GM04504 (cell line): Measurements from ENCODE around the gene NOL7.

ENCODE experiments used
- DNase-seq: peaks from one replicate; pipeline ENCODE4 v3.0.0-alpha.2; 2012; ENCODE audit warnings: low read depth

The NOL7 gene

DNA sequence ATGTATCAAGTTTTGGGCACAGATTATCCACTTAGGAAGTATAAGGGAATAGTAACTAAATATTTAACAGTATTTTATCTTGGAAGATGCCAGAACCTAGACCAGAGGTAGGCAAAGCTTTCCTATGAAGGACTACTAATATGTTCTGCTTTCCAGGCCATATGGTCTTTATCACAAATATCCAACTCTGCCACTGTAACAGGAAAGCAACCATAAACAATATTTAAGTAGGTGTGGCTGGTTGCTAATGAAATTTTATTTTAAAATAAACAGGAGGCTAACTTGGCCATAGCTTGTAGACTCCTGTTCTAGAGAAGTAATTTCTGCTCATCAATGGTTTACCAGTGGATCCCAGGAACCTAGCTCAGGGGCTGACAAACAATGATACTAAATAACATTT, 39.4 kb downstream of the NOL7 start:
- no peak for DNase-seq

DNA sequence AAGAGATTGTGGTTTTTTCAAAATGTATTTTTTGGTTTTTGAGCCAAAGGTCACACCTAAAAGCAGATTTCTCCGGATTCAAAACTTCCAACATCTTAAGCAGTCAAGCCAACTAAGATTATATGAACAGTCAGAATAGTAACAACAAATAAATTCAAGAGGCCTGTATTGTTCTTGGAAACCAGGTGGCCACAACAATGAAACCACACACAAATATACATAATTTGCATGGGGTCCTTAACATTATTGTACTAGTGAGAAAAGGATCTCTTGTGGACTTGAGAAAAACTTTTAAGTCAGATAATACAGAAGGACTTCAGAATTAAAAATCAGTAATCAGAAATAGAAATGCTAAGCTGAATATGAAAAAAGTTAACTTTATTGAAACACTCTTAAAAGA, 40.6 kb downstream of the NOL7 start:
- DNase-seq: no peak

DNA sequence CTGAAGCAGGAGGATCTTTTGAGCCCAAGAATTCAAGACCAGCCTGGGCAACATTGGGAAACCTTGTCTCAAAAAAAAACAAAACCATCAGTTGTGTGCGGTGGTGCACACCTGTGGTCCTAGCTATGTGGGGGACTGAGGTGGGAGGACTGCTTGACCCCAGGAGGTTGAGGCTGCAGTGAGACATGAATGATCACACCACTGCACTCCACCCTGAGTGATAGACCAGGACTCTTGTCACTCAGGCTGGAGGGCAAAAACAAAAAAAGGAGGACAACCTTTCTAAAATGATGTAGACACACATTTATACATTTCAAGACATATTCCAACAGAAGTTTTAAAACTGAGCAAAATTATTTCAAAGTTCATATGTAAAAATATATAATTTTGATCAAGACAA, 45.1 kb downstream of the NOL7 start:
- no peak for DNase-seq

DNA sequence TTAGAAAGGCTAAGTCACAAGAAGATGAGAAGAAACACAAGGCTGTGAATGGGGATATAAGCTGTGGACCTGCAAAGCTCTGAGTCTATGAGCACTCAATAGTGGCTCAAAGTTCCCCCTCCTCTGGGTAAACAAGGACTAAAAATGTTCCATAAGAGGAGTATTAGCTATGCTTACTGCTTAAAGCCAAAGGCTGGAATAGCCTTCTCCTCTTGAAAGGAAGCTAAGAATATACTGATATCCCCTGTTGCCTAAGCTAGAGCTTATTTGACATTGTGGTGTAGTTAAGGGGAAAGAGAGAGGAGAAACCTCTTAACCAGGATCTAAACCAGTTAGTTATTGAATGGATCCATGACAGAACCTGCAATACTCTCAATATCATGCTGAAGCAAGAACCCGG, 45.8 kb downstream of the NOL7 start:
- no peak for DNase-seq

DNA sequence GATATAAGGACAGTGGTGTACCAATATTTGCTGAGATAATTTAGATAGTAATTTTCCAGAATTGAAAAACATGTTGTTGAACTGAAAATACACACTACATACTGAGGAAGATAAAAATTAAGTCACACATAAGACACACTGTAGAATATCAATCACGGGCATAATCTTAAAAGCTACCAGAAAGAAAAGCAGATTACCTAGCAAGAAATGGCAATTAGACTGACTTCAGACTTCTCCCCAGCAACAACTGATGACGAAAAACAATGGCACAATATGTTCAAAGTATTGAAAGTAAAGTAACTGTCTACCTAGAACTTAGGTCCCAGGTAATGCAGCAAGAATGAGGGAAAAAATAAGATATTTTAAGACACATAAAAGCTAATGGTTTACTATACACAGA, 46.5 kb downstream of the NOL7 start:
- DNase-seq: no peak

DNA sequence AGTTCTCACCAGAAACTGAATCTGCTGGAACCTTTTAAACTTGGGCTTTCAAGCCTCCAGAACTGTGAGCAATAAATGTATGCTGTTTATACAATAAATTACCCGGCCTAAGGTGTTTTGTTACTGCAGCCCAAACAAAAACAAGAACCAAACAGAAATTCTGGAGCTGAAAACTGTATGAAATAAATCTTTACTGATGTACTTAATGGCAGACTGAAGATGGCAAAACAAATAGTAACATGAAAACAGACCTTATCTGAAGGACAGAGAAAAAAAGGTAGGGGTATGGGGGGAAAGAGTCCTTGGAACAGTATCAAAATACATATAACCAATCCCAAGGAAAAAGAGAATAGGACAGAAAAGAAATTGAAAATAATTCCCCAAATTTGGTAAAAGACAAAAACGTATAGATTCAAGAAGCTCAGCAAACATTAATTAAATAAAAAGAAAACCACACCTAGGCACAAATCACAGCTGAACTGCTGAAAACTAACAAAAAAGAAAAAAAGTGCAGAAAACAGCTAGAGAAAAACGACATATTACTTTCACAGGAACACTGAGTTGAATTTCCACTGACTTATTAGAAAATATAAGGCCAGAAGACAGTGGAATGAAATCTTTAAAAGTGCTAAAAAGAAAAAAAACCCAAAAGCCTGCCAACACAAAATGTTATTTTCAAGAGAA, 47.7 kb downstream of the NOL7 start:
- DNase-seq: no peak

DNA sequence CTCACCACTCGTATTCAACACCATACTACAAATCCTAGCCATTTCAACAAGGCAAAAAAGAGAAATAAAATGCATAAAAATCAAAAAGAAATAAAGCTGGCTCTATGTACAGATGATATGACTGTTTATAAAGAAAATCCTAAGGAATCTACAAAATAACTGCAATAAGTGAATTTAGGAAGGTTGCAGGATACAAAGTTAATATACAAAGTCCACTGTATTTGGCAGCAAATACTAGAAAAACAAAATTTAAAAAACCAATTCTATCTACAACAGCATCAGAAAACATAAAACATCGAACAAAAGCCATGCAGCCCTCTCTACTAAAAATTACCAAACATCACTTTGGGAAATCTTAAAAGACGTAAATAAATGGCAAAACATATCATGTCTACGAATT, 48.9 kb downstream of the NOL7 start:
- no peak for DNase-seq

DNA sequence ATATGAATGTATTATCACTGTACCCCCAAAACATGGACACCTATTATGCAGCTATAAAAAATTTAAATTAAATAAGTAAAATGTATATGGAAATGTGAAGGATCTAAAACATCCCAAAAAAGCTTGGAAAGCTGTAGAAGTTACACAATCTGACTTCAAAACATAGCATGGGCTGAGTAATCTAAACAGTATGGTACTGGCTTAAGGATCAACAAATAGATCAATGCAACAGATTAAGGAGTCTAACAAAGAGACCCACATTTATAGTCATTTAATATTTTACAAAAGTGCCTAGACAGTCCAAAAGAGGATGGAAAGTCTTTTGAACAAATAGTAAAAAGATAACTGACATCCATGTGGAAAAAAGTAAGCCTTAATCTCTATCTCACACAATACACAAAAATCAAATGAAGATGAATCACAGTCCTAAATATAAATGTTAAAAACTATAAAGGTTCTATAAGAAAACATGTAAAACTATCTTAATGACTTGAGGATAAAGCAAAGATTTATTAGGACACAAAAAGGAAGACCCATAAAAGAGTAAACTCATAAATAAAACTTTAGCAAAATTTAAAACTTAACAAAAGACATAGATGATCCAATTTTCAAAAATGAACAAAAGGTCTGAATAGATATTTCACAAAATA, 49.7 kb downstream of the NOL7 start:
- no peak for DNase-seq

DNA sequence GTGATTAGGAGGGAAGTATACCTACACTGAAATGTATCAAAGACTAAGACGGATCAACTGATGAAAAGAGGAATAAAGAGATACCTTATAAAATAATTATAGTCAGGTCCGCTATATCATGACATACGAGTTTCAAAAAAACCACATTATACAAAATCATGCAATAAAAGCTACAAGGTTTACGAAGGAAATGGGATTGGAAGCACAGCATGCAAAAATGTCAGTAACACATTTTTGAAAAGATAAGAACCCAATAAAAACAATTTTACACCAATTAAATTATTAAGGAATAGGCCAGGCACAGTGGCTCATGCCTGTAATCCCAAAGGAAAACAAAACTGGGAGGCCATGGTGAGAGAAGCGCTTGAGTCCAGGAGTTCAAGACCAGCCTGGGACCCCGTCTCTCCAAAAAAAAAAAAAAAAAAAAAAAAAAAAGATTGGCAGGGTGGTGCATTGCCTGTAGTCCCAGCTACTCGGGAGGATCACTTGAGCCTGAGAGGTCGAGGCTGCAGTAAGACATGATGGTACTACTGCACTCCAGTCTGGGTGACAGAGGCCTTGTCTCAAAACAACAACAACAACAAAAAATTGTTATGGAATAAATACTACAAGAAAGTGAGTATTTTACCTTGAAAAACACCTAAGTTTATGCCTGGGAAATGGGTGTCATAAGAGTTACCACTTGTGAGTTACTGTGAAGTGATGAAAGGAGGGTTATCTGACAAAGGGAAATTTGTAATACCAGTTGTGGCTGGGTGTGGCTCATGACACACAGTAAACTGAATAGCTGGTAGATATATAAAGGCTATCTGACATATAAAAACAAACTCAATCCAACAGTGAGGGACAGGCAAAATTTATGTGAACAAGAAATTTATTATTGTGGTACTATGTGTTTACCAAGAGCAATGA, 51.3 kb downstream of the NOL7 start:
- no peak for DNase-seq

DNA sequence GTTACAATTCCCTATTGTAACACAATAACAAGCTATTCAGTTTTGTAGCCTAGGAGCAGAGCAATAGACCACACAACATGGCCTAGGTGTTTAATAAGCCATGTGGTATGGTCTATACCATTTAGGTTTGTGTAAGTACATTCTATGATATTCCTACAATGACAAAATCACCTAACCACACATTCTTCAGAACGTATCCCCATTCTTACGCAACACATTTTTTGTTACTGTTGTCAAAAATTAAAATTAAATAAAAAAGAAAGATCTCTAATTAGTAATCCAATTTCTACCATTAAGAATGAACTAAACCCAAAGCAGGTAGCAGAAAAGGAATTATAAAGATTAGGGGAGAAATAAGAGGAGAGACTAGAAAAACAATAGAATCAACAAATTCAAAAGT, 52.5 kb downstream of the NOL7 start:
- DNase-seq: no peak

DNA sequence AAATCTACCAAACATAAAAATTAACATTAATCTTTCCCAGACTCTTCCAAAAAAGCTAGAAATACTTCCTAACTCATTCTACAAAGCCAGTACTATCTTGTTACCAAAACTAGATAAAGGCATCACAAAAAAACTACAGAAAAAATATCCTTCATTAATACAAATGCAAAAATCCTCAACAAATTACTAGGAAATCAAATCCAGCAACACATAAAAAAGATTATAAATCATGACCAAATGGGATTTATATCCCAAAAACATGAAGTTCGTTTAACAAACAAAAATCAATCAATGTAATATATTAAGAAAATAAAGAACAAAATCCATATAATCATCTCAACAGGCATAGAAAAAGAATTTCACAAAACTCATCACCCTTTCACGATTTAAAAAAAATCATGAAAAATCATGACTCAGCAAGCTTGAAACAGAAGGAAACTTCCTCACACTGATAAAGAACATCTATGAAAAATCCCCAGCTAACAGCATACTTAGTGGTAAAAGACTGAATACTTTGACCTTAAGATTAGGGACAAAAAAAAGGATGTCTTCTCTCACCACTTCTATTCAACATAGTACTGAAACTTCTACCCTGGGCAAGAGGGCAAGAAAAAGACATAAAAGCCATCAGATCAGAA, 53.3 kb downstream of the NOL7 start:
- DNase-seq: no peak

DNA sequence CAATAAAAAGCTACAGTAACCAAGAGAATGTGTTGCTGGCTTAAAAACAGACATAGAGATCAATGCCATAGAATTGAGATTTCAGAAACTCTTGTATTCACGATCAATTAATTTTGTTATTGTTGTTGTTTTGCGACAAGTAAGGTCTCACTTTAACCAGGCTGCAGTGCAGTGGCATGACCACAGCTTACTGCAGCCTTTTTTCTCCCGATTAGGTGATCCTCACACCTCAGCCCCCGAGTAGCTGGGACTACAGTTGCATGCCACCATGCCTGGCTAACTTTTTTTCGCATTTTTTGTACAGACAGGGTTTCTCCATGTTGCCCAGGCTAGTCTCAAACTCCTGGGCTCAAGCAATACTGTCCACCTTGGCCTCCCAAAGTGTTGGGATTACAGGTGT, 54.3 kb downstream of the NOL7 start:
- no peak for DNase-seq
